GM23338 (cell line): ENCODE data around the gene CNOT6. TPM values are rescaled to one million over a fixed set of nuclear protein-coding genes. Genes with fewer than 3 reads are reported as not detected.

ENCODE experiments used
- ATAC-seq: fragments of 200-7000 bp; cut with Tn5 transposase; 3 replicates; pipeline ENCODE4 v1.9.1; 2020
- DNase-seq: peaks from one replicate; pipeline ENCODE4 v3.0.0-alpha.2; 2015; ENCODE audit warnings: low spot score
- H2AFZ ChIP-seq: fragments of 200-600 bp; sonication (generic); 2 replicates; pipeline ENCODE4 v1.8.0; 2016; ENCODE audit warnings: antibody characterized with exemption, mild to moderate bottlenecking, moderate library complexity
- H3F3A ChIP-seq: fragments of 200-600 bp; sonication (generic); replicated peaks from 2 replicates; pipeline ENCODE4 v1.8.0; 2017; ENCODE audit warnings: antibody characterized with exemption, mixed run types, low read depth
- H3K27ac ChIP-seq: fragments of 200-600 bp; sonication (generic); 2 replicates; pipeline ENCODE4 v1.6.1; 2016; ENCODE audit warnings: low read depth
- H3K27me3 ChIP-seq: fragments of 200-600 bp; sonication (generic); 2 replicates; pipeline ENCODE4 v1.8.0; 2016; ENCODE audit warnings: mild to moderate bottlenecking, mixed run types, moderate library complexity; ENCODE audit not compliant: insufficient read depth
- H3K36me3 ChIP-seq: fragments of 200-600 bp; sonication (generic); 2 replicates; pipeline ENCODE4 v1.8.0; 2016; ENCODE audit warnings: mild to moderate bottlenecking; ENCODE audit not compliant: insufficient read depth
- H3K4me1 ChIP-seq: fragments of 200-600 bp; sonication (generic); 2 replicates; pipeline ENCODE4 v1.8.0; 2016; ENCODE audit warnings: mild to moderate bottlenecking, moderate library complexity; ENCODE audit not compliant: insufficient read depth
- H3K4me2 ChIP-seq: fragments of 200-600 bp; sonication (generic); 2 replicates; pipeline ENCODE4 v1.7.1; 2017; ENCODE audit warnings: mixed run types
- H3K4me3 ChIP-seq: fragments of 200-600 bp; sonication (generic); 2 replicates; pipeline ENCODE4 v1.6.1; 2016; ENCODE audit warnings: mixed run types
- H3K79me2 ChIP-seq: fragments of 200-600 bp; sonication (generic); replicated peaks from 2 replicates; pipeline ENCODE4 v1.8.0; 2017; ENCODE audit warnings: mild to moderate bottlenecking; ENCODE audit not compliant: insufficient read depth
- H3K9me2 ChIP-seq: fragments of 200-600 bp; sonication (generic); 2 replicates; pipeline ENCODE4 v1.8.0; 2017; ENCODE audit not compliant: insufficient read depth
- H4K20me1 ChIP-seq: fragments of 200-600 bp; sonication (generic); replicated peaks from 2 replicates; pipeline ENCODE4 v1.8.0; 2017; ENCODE audit warnings: mild to moderate bottlenecking; ENCODE audit not compliant: insufficient read depth
- H3K27ac Mint-ChIP-seq: 2 replicates; pipeline ENCODE4 v1.8.0; 2020; ENCODE audit warnings: inconsistent platforms, mild to moderate bottlenecking, moderate library complexity, mixed read lengths
- H3K27me3 Mint-ChIP-seq: 3 replicates; pipeline ENCODE4 v1.8.0; 2022; ENCODE audit warnings: low read depth, mild to moderate bottlenecking, moderate library complexity, mixed read lengths, inconsistent platforms; ENCODE audit not compliant: insufficient read depth, poor library complexity
- H3K36me3 Mint-ChIP-seq: 3 replicates; pipeline ENCODE4 v1.8.0; 2021; ENCODE audit warnings: low read depth, mild to moderate bottlenecking, inconsistent platforms, moderate library complexity, mixed read lengths
- H3K4me1 Mint-ChIP-seq: 3 replicates; pipeline ENCODE4 v1.8.0; 2020; ENCODE audit warnings: mild to moderate bottlenecking, inconsistent platforms, mixed read lengths
- H3K4me3 Mint-ChIP-seq: 3 replicates; pipeline ENCODE4 v1.8.0; 2021; ENCODE audit warnings: moderate library complexity, mild to moderate bottlenecking, inconsistent platforms, mixed read lengths
- H3K9me3 Mint-ChIP-seq: 3 replicates; pipeline ENCODE4 v1.8.0; 2020; ENCODE audit warnings: moderate library complexity, mild to moderate bottlenecking, inconsistent platforms, mixed read lengths
- CREB1 ChIP-seq: fragments of 250-450 bp; sonication (Bioruptor Pico); IDR thresholded peaks from 2 replicates; pipeline ENCODE4 v1.5.0; 2020; ENCODE audit warnings: low read depth, mild to moderate bottlenecking, moderate library complexity
- EZH2 ChIP-seq: fragments of 200-600 bp; sonication (generic); IDR thresholded peaks from one replicate; pipeline ENCODE4 v1.8.0; 2017; ENCODE audit warnings: antibody characterized with exemption, mild to moderate bottlenecking, low read depth; ENCODE audit not compliant: unreplicated experiment
- EZH2phosphoT487 ChIP-seq: fragments of 200-600 bp; sonication (generic); IDR thresholded peaks from one replicate; pipeline ENCODE4 v1.8.1; 2018; ENCODE audit warnings: antibody characterized with exemption; ENCODE audit not compliant: unreplicated experiment
- JUNB ChIP-seq: IDR thresholded peaks from one replicate; pipeline ENCODE4 v1.6.1; 2016; ENCODE audit warnings: antibody characterized with exemption; ENCODE audit not compliant: unreplicated experiment
- NANOG ChIP-seq: IDR thresholded peaks from 2 replicates; pipeline ENCODE4 v1.6.1; 2016; ENCODE audit warnings: antibody characterized with exemption, borderline replicate concordance
- POLR2AphosphoS5 ChIP-seq: IDR thresholded peaks from 2 replicates; pipeline ENCODE4 v1.6.1; 2016; ENCODE audit warnings: antibody characterized with exemption, low read depth
- REST ChIP-seq: IDR thresholded peaks from one replicate; pipeline ENCODE4 v1.6.1; 2018; ENCODE audit warnings: antibody characterized with exemption; ENCODE audit not compliant: unreplicated experiment
- STAT1 ChIP-seq: IDR thresholded peaks from one replicate; pipeline ENCODE4 v1.6.1; 2016; ENCODE audit warnings: antibody characterized with exemption; ENCODE audit not compliant: unreplicated experiment
- ZNF331 ChIP-seq: fragments of 250-450 bp; sonication (Bioruptor Pico); IDR thresholded peaks from 2 replicates; pipeline ENCODE4 v1.5.0; 2020; ENCODE audit warnings: low read depth, mild to moderate bottlenecking, moderate library complexity
- ZNF462 ChIP-seq: fragments of 250-450 bp; sonication (Bioruptor Pico); IDR thresholded peaks from 2 replicates; pipeline ENCODE4 v1.5.0; 2020; ENCODE audit warnings: mild to moderate bottlenecking, moderate library complexity
- polyA plus RNA-seq: library from polyadenylated mRNA; unstranded; fragments of >200 nt; fragmentation: Nextera tagmentation; extraction: Ambion mirVana; gene quantifications from 2 replicates; pipeline ENCODE4 v1.2.1, GENCODE V29; 2016
- total RNA-seq: library from RNA; depleted of rRNA; stranded (reverse); fragments of >200 nt; shearing (Covaris generic); gene quantifications from 2 replicates; pipeline ENCODE4 v1.2.3, GENCODE V29; 2014
- TF ChIP-seq, protein P1 (sequence below), 2 experiments: fragments of 200-600 bp in 1 of 2; sonication (generic) in 1 of 2; conservative IDR thresholded peaks; 2 replicates each; pipeline versions ENCODE4 v1.5.1 to v1.6.1; 2016 to 2017; ENCODE audit warnings: antibody characterized with exemption in 2 of 2, low read depth in 2 of 2, mild to moderate bottlenecking in 2 of 2, moderate library complexity in 1 of 2
- TF ChIP-seq, protein P2 (sequence below): IDR thresholded peaks from 2 replicates; pipeline ENCODE4 v1.6.1; 2016; ENCODE audit warnings: antibody characterized with exemption

The CNOT6 gene
- total and polyA plus RNA-seq, 2 experiments from 2014 or later, result 14.6 to 38.7 TPM

- H3K27me3 Mint-ChIP-seq, result peaks cover 15% of the 10 kb centered on the region
- H2AFZ ChIP-seq, result no peak overlapping the region
- H3K9me2 ChIP-seq, result no peaks in the 10 kb centered on the region
- H3K36me3 ChIP-seq, result peaks cover 4% of the 10 kb centered on the region; the same call in 1 of the 2 replicates
- no peaks in the 10 kb centered on the region for H4K20me1 ChIP-seq
- DNase-seq (no peak), ATAC-seq (no peak)
- no peaks in the 10 kb centered on the region for H3K4me1 ChIP-seq
- H3K27ac ChIP-seq, result no peak overlapping the region
- H3K4me3 ChIP-seq, result no peak overlapping the region
- H3K4me1 Mint-ChIP-seq, result no peaks in the 10 kb centered on the region; the same call in 2 of the 3 replicates
- TF ChIP-seq REST, result no peak
- no peak for TF ChIP-seq CREB1 (CRISPR knock-in tag)
- TF ChIP-seq EZH2phosphoT487, result no peak
- no peak for TF ChIP-seq ZNF462 (CRISPR knock-in tag)
- TF ChIP-seq, protein P1, sequence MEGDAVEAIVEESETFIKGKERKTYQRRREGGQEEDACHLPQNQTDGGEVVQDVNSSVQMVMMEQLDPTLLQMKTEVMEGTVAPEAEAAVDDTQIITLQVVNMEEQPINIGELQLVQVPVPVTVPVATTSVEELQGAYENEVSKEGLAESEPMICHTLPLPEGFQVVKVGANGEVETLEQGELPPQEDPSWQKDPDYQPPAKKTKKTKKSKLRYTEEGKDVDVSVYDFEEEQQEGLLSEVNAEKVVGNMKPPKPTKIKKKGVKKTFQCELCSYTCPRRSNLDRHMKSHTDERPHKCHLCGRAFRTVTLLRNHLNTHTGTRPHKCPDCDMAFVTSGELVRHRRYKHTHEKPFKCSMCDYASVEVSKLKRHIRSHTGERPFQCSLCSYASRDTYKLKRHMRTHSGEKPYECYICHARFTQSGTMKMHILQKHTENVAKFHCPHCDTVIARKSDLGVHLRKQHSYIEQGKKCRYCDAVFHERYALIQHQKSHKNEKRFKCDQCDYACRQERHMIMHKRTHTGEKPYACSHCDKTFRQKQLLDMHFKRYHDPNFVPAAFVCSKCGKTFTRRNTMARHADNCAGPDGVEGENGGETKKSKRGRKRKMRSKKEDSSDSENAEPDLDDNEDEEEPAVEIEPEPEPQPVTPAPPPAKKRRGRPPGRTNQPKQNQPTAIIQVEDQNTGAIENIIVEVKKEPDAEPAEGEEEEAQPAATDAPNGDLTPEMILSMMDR (conservative IDR thresholded peaks at IDR 0.05; ENCODE audit: low read depth in 2 of 2), result no peak
- TF ChIP-seq EZH2, result no peak
- no peak for TF ChIP-seq NANOG
- TF ChIP-seq ZNF331 (CRISPR knock-in tag), result no peak
- TF ChIP-seq JUNB, result no peak
- no peak for TF ChIP-seq STAT1
- no peak for TF ChIP-seq POLR2AphosphoS5
- TF ChIP-seq, protein P2, sequence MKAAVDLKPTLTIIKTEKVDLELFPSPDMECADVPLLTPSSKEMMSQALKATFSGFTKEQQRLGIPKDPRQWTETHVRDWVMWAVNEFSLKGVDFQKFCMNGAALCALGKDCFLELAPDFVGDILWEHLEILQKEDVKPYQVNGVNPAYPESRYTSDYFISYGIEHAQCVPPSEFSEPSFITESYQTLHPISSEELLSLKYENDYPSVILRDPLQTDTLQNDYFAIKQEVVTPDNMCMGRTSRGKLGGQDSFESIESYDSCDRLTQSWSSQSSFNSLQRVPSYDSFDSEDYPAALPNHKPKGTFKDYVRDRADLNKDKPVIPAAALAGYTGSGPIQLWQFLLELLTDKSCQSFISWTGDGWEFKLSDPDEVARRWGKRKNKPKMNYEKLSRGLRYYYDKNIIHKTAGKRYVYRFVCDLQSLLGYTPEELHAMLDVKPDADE, result no peak
- H3K27me3 ChIP-seq, result no peaks in the 10 kb centered on the region
- H3K9me3 Mint-ChIP-seq, result peaks cover 55% of the 10 kb centered on the region
- H3F3A ChIP-seq, result no peaks in the 10 kb centered on the region
- H3K4me2 ChIP-seq, result no peak overlapping the region
- H3K36me3 Mint-ChIP-seq, result peaks cover 30% of the 10 kb centered on the region
- no peak overlapping the region for H3K27ac Mint-ChIP-seq
- H3K79me2 ChIP-seq, result no peaks in the 10 kb centered on the region
- no peak overlapping the region for H3K4me3 Mint-ChIP-seq
These were observed 37.4 kb upstream of the CNOT6 start for GRCh38 chr5:180456792-180457191.
